Nephron (organoid): ENCODE measurements around the gene HCN3.
"Not testable (repeated sequence)": the region's sequence is repeated elsewhere in the genome, so short reads cannot be mapped to it uniquely, and the experiment has no call there.

Source experiments
- H3K27ac Mint-ChIP-seq, 3 experiments: 2 replicates each; pipeline ENCODE4 v1.8.0; 2020; ENCODE audit warnings: mixed read lengths in 3 of 3, mild to moderate bottlenecking in 2 of 3, moderate library complexity in 1 of 3
- H3K27me3 Mint-ChIP-seq: 2 replicates; pipeline ENCODE4 v1.8.0; 2021; ENCODE audit warnings: low read depth, mild to moderate bottlenecking, moderate library complexity, mixed read lengths
- H3K36me3 Mint-ChIP-seq: 2 replicates; pipeline ENCODE4 v1.8.0; 2020; ENCODE audit warnings: low read depth, mixed read lengths
- H3K4me1 Mint-ChIP-seq: 2 replicates; pipeline ENCODE4 v1.8.0; 2020; ENCODE audit warnings: mixed read lengths
- H3K4me3 Mint-ChIP-seq, 3 experiments: 2 replicates each; pipeline ENCODE4 v1.8.0; 2020; ENCODE audit warnings: mild to moderate bottlenecking in 3 of 3, mixed read lengths in 3 of 3, moderate library complexity in 2 of 3
- H3K9me3 Mint-ChIP-seq: 2 replicates; pipeline ENCODE4 v1.8.0; 2020; ENCODE audit warnings: mixed read lengths
- TF ChIP-seq, protein P1 (sequence below), 3 experiments: fragments of 200-600 bp; sonication (generic); IDR thresholded peaks; one replicate each; pipeline ENCODE4 v1.5.0; 2021; ENCODE audit warnings: antibody characterized with exemption in 3 of 3; ENCODE audit not compliant: unreplicated experiment in 3 of 3

HCN3 gene

DNA sequence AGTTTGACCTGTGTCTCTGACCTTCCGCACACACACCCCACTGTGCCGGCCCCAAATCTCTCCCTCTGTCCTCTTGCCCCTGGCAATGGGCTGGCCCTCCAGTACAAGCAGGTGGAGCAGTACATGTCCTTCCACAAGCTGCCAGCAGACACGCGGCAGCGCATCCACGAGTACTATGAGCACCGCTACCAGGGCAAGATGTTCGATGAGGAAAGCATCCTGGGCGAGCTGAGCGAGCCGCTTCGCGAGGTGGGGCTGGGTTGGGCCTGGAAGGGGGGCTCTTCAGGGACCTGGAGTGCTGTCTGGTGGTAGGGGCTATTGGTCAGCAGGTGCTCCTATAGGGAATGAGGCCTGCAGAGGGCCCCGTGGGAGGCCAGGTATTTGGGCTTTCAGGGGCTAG is 7.8 kb downstream of the HCN3 start:
- Mint-ChIP-seq H3K27ac (no peak overlapping the region), H3K27me3 (no peaks in the 10 kb centered on the region), H3K4me3 (no peak overlapping the region), H3K9me3 (no peaks in the 10 kb centered on the region), H3K36me3 (peaks cover 8% of the 10 kb centered on the region), H3K4me1 (no peaks in the 10 kb centered on the region)
- TF ChIP-seq, protein P1, sequence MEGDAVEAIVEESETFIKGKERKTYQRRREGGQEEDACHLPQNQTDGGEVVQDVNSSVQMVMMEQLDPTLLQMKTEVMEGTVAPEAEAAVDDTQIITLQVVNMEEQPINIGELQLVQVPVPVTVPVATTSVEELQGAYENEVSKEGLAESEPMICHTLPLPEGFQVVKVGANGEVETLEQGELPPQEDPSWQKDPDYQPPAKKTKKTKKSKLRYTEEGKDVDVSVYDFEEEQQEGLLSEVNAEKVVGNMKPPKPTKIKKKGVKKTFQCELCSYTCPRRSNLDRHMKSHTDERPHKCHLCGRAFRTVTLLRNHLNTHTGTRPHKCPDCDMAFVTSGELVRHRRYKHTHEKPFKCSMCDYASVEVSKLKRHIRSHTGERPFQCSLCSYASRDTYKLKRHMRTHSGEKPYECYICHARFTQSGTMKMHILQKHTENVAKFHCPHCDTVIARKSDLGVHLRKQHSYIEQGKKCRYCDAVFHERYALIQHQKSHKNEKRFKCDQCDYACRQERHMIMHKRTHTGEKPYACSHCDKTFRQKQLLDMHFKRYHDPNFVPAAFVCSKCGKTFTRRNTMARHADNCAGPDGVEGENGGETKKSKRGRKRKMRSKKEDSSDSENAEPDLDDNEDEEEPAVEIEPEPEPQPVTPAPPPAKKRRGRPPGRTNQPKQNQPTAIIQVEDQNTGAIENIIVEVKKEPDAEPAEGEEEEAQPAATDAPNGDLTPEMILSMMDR (IDR thresholded peaks at IDR 0.05; ENCODE audit: unreplicated experiment in 3 of 3) = no peak

DNA sequence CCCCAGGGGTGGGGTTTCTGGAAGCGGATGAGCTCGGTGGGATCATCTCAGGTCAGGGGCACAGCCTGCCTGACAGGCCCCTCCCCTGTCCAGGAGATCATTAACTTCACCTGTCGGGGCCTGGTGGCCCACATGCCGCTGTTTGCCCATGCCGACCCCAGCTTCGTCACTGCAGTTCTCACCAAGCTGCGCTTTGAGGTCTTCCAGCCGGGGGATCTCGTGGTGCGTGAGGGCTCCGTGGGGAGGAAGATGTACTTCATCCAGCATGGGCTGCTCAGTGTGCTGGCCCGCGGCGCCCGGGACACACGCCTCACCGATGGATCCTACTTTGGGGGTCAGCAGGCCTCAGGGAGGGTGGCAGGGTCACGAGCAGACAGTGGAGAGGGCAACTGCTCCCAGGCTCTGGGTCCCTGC is 8.4 kb downstream of the HCN3 start:
- TF ChIP-seq, protein P1 (IDR thresholded peaks at IDR 0.05; ENCODE audit: unreplicated experiment in 3 of 3) = no peak
- H3K9me3 Mint-ChIP-seq = no peaks in the 10 kb centered on the region

DNA sequence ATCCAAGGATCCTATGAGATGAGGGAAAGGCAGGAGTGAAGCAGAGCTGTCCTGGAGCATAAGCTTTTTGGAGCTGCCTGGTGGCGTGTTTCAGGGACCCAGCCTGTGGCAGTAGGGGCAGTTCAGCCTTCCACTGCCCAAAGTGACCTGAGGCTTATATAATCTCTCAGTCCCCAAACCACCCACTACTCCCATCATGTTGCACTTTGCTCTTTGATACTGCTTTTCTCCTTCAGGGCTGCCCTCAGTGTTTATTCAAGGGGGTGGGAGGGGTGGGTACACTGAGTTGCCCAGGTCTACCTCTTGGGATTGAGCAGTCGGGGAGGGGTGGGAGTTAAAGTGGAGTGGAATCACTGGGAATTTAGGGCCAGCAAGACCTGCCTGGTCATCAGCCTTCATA is 9.3 kb downstream of the HCN3 start:
- Mint-ChIP-seq H3K36me3 (peaks cover 8% of the 10 kb centered on the region), H3K4me3 (no peak overlapping the region), H3K4me1 (no peaks in the 10 kb centered on the region), H3K27me3 (peaks cover 3% of the 10 kb centered on the region), H3K27ac (no peak overlapping the region), H3K9me3 (no peaks in the 10 kb centered on the region)
- TF ChIP-seq, protein P1 (IDR thresholded peaks at IDR 0.05; ENCODE audit: unreplicated experiment in 3 of 3) = no peak

More for the DNA sequence above, 8.4 kb downstream of the HCN3 start:
- H3K36me3 Mint-ChIP-seq = peaks cover 8% of the 10 kb centered on the region
- H3K27ac Mint-ChIP-seq = no peak overlapping the region
- H3K4me1 Mint-ChIP-seq = no peaks in the 10 kb centered on the region
- no peak overlapping the region for H3K4me3 Mint-ChIP-seq
- H3K27me3 Mint-ChIP-seq = no peaks in the 10 kb centered on the region

DNA sequence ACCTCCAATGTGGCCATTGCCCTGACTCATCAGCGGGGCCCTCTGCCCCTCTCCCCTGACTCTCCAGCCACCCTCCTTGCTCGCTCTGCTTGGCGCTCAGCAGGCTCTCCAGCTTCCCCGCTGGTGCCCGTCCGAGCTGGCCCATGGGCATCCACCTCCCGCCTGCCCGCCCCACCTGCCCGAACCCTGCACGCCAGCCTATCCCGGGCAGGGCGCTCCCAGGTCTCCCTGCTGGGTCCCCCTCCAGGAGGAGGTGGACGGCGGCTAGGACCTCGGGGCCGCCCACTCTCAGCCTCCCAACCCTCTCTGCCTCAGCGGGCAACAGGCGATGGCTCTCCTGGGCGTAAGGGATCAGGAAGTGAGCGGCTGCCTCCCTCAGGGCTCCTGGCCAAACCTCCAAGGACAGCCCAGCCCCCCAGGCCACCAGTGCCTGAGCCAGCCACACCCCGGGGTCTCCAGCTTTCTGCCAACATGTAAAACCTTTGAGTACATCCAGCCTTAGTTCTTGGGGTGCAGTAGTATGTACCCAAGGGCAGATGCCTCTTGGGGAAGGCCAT is 10.8 kb downstream of the HCN3 start:
- H3K36me3 Mint-ChIP-seq = no peaks in the 10 kb centered on the region
- no peak overlapping the region for H3K4me3 Mint-ChIP-seq
- no peaks in the 10 kb centered on the region for H3K4me1 Mint-ChIP-seq
- no peak overlapping the region for H3K27ac Mint-ChIP-seq
- TF ChIP-seq, protein P1 (IDR thresholded peaks at IDR 0.05; ENCODE audit: unreplicated experiment in 3 of 3) = no peak
- H3K27me3 Mint-ChIP-seq = peaks cover 13% of the 10 kb centered on the region
- no peaks in the 10 kb centered on the region for H3K9me3 Mint-ChIP-seq

DNA sequence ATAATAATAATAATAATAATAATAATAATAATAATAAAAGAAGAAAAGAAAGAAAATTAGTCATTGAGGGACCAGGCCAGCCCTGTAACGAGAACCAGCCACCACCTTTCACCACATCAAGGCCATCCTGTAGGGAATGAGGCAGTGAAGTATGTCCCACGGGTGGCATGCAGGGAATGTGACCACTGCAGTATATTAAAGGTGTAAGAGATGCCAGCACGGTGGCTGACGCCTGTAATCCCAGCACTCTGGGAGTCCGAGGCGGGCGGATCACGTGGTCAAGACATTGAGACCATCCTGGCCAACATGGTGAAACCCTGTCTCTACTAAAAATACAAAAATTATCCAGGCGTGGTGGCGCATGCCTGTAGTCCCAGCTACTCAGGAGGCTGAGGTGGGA is 13.7 kb downstream of the HCN3 start:
- H3K36me3 Mint-ChIP-seq, H3K9me3 Mint-ChIP-seq, H3K4me1 Mint-ChIP-seq, H3K27ac Mint-ChIP-seq, H3K4me3 Mint-ChIP-seq: not testable (repeated sequence)
- H3K27me3 Mint-ChIP-seq = peaks cover 36% of the 10 kb centered on the region

DNA sequence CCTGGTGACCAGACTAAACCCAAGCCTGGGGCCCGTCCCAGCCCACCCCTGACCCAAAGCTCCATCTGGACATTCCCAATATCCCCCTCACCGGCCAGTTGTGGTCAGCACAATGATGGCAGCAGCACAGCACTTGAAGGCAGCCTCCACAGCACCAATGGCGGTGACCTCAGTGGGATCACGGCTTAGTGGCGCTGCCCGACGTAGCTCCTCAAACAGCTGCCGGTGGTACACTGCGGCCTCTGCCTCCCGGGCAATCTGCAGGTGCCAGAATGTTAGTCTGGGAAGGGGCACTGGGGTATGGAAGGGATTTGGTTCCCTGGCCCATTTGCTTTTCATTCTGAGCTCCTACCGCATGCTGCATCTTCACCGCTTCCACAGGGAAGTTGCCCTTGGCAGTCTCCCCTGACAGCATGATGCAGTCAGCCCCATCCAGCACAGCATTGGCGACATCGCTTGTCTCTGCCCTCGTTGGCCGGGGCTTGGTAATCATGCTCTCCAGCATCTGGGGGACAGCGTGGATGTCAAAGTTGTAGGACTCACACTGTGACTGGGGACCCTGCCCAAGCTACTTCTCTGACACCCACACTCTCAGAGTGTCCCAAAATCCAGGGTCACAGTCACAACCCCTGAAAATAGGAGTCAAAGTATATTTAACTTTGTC is 16.0 kb downstream of the HCN3 start:
- H3K4me3 Mint-ChIP-seq = no peak overlapping the region
- TF ChIP-seq, protein P1 (IDR thresholded peaks at IDR 0.05; ENCODE audit: unreplicated experiment in 3 of 3) = no peak
- no peak overlapping the region for H3K27ac Mint-ChIP-seq
- H3K27me3 Mint-ChIP-seq = peaks cover 56% of the 10 kb centered on the region
- peaks cover 3% of the 10 kb centered on the region for H3K9me3 Mint-ChIP-seq
- H3K36me3 Mint-ChIP-seq = no peaks in the 10 kb centered on the region
- peaks cover 13% of the 10 kb centered on the region for H3K4me1 Mint-ChIP-seq
